Fibroblast of lung (primary cell): ENCODE data around the gene ARHGEF11. TPM values are rescaled to one million over a fixed set of nuclear protein-coding genes. Genes with fewer than 3 reads are reported as not detected.
A peak's percentile ranks its signal among the peaks of the same experiment; 100 is the strongest.

Source experiments
- DNase-seq, 2 donors: peaks; one replicate each; pipeline versions ENCODE4 v3.0.0 to v3.0.0-alpha.2; 2010; ENCODE audit warnings: low read depth in 2 of 2
- H2AFZ ChIP-seq: 2 replicates; pipeline ENCODE4 v1.5.1; 2012; ENCODE audit warnings: low read length, control low read depth, inconsistent platforms
- H3K27ac ChIP-seq: 2 replicates; pipeline ENCODE4 v1.5.1; 2011; ENCODE audit warnings: low read length, control low read depth; ENCODE audit not compliant: insufficient read depth
- H3K27me3 ChIP-seq: 2 replicates; pipeline ENCODE4 v1.5.1; 2011; ENCODE audit warnings: mild to moderate bottlenecking, low read length; ENCODE audit not compliant: control insufficient read depth, insufficient read depth
- H3K36me3 ChIP-seq: 2 replicates; pipeline ENCODE4 v1.5.1; 2011; ENCODE audit warnings: low read length; ENCODE audit not compliant: control insufficient read depth, insufficient read depth
- H3K4me1 ChIP-seq: 2 replicates; pipeline ENCODE4 v1.5.1; 2011; ENCODE audit warnings: low read length; ENCODE audit not compliant: control insufficient read depth, insufficient read depth; ENCODE audit errors: extremely low read depth
- H3K4me2 ChIP-seq: 2 replicates; pipeline ENCODE4 v1.5.1; 2011; ENCODE audit warnings: low read length, control low read depth; ENCODE audit not compliant: insufficient read depth; ENCODE audit errors: extremely low read depth
- H3K4me3 ChIP-seq, 4 experiments: fragments of 200-600 bp in 1 of 4; sonication (generic) in 1 of 4; replicated peaks in 1 of 4; 2 replicates each; pipeline ENCODE4 v1.5.1; 2011 to 2016; ENCODE audit warnings: low read length in 4 of 4, low read depth in 3 of 4, mild to moderate bottlenecking in 3 of 4, control low read depth in 2 of 4, inconsistent platforms in 1 of 4, mixed read lengths in 1 of 4; ENCODE audit not compliant: insufficient read depth in 1 of 4; ENCODE audit errors: control extremely low read depth in 1 of 4
- H3K79me2 ChIP-seq: 2 replicates; pipeline ENCODE4 v1.5.1; 2012; ENCODE audit warnings: mild to moderate bottlenecking, low read length, inconsistent platforms; ENCODE audit not compliant: control insufficient read depth, insufficient read depth
- H3K9ac ChIP-seq: 2 replicates; pipeline ENCODE4 v1.5.1; 2011; ENCODE audit warnings: mild to moderate bottlenecking, low read length, control low read depth; ENCODE audit not compliant: insufficient read depth
- H3K9me3 ChIP-seq: 2 replicates; pipeline ENCODE4 v1.5.1; 2012; ENCODE audit warnings: low read depth, low read length; ENCODE audit not compliant: control insufficient read depth, insufficient read depth
- H4K20me1 ChIP-seq: 2 replicates; pipeline ENCODE4 v1.5.1; 2011; ENCODE audit warnings: low read length; ENCODE audit not compliant: control insufficient read depth, insufficient read depth; ENCODE audit errors: extremely low read depth
- CTCF ChIP-seq, 2 donors: IDR thresholded peaks in 1 of 2; conservative IDR thresholded peaks in 1 of 2; 1 replicate in 1 of 2; 2 replicates in 1 of 2; pipeline ENCODE4 v1.5.1; 2011 to 2012; ENCODE audit warnings: low read length in 2 of 2, control low read depth in 1 of 2, inconsistent platforms in 1 of 2, low read depth in 1 of 2, mild to moderate bottlenecking in 1 of 2
- EZH2 ChIP-seq: IDR thresholded peaks from 2 replicates; pipeline ENCODE4 v1.5.1; 2012; ENCODE audit warnings: low read length, control low read depth, mild to moderate bottlenecking; ENCODE audit errors: missing control alignments
- polyA plus RNA-seq, 2 donors: library from polyadenylated mRNA; depleted of rRNA in 1 of 2; stranded (reverse) in 1 of 2; unstranded in 1 of 2; fragments of >200 nt; gene quantifications; 2 replicates each; pipeline ENCODE4 v1.2.1, GENCODE V29; 2011 to 2012; ENCODE audit warnings: missing spikeins in 1 of 2
- total RNA-seq: library from RNA; depleted of rRNA; stranded (reverse); fragments of >200 nt; gene quantifications from 2 replicates; pipeline ENCODE4 v1.2.1, GENCODE V29; 2014

ARHGEF11 gene
- total and polyA plus RNA-seq, 2 donors (not counting 1 experiment from before 2014, with no cell fraction given): 12.8 to 29.1 TPM

DNA sequence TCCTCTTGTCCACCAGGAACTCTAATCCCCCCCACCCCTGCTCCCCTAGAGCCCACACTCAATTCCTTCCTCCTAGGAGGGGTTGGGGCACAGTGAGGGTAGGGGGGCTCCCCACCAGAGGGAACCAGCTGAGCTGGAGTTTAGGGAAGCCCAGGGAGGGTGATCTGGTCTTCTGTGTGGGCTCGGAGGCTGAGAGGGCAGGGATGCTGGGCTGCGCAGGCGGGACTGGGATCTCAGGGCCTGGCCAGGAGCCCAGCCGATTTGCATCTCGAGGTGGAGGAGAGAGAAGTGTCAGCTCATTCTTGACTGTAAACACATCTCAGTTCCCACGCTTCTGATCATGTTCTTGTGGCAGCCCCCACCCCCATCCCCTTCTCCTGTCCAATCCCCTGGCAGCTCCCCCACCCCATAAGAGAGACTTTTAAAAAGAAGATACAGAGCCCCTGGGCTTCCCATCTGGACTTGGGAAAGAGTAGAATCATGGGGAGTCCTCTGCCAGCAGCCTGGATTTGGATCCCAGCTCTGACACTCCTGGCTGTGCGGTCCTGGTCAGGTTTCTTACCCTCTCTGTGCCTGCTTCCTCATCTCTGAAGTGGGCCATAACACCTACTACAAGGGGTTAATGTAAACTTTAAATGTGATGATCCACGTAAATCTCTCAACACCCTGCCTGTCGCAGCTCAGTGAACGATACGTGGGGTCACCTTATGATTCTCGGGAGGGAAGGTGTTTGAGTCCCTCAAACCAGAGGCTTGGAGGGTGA is 145.4 kb downstream of the ARHGEF11 start:
- Histone ChIP-seq H3K36me3 (peaks cover 6% of the 10 kb centered on the region), H3K27me3 (no peaks in the 10 kb centered on the region), H3K4me2 (no peak overlapping the region), H3K4me1 (peaks cover 77% of the 10 kb centered on the region), H3K27ac (peak overlapping the region; percentile 95), H3K79me2 (peaks cover 76% of the 10 kb centered on the region), H3K9me3 (no peaks in the 10 kb centered on the region), H3K4me3 (no peak overlapping the region), H2AFZ (no peak overlapping the region), H4K20me1 (no peaks in the 10 kb centered on the region), H3K9ac (peak overlapping the region; percentile 54)
- TF ChIP-seq EZH2 (no peak), CTCF (conservative IDR thresholded peaks at IDR 0.05 in 1 of 2, IDR thresholded peaks at IDR 0.05 in 1 of 2; ENCODE audit: low read depth in 1 of 2, low read length in 2 of 2) (no peak)
- DNase-seq: peak; percentile 59 to 72

GRCh38 chr1:156898971-156899664 is 146.4 kb downstream of the ARHGEF11 start:
- no peaks in the 10 kb centered on the region for H3K27me3 ChIP-seq
- H3K27ac ChIP-seq: peak overlapping the region; percentile 95
- no peak overlapping the region for H2AFZ ChIP-seq
- peaks cover 4% of the 10 kb centered on the region for H3K36me3 ChIP-seq
- no peak overlapping the region for H3K4me3 ChIP-seq
- no peak for TF ChIP-seq EZH2
- TF ChIP-seq CTCF (conservative IDR thresholded peaks at IDR 0.05 in 1 of 2, IDR thresholded peaks at IDR 0.05 in 1 of 2; ENCODE audit: low read depth in 1 of 2, low read length in 2 of 2): no peak
- no peaks in the 10 kb centered on the region for H4K20me1 ChIP-seq
- peak overlapping the region; percentile 50 for H3K9ac ChIP-seq
- peaks cover 75% of the 10 kb centered on the region for H3K79me2 ChIP-seq
- peaks cover 73% of the 10 kb centered on the region for H3K4me1 ChIP-seq
- no peak for DNase-seq
- no peak overlapping the region for H3K4me2 ChIP-seq
- no peaks in the 10 kb centered on the region for H3K9me3 ChIP-seq

GRCh38 chr1:156898161-156898566 is 147.4 kb downstream of the ARHGEF11 start:
- peak; percentile 68 to 79 for DNase-seq
- Histone ChIP-seq H3K4me1 (peaks cover 67% of the 10 kb centered on the region), H2AFZ (no peak overlapping the region), H3K9me3 (no peaks in the 10 kb centered on the region), H3K79me2 (peaks cover 74% of the 10 kb centered on the region), H3K27me3 (no peaks in the 10 kb centered on the region), H3K4me3 (peak overlapping the region in 1 of 4 experiments; percentile 14), H3K9ac (peak overlapping the region; percentile 52), H3K36me3 (peaks cover 4% of the 10 kb centered on the region), H3K4me2 (peak overlapping the region; percentile 39), H4K20me1 (no peaks in the 10 kb centered on the region), H3K27ac (peak overlapping the region; percentile 95)
- TF ChIP-seq CTCF (conservative IDR thresholded peaks at IDR 0.05 in 1 of 2, IDR thresholded peaks at IDR 0.05 in 1 of 2; ENCODE audit: low read depth in 1 of 2, low read length in 2 of 2) (no peak), EZH2 (no peak)
